ENCODE measurements around the gene TMEM89. TPM values are rescaled to one million over a fixed set of nuclear protein-coding genes. Genes with fewer than 3 reads are reported as not detected.

TMEM89 gene
- total RNA-seq, result not detected
- not detected for polyA plus RNA-seq
- long read RNA-seq, donor 1, result 0 reads
- long read RNA-seq, donor 2, result 0 reads
- long read RNA-seq, donor 3, result 0 reads

GRCh38 chr3:48621461-48621869 lies at the start of gene TMEM89:
TSS of gene TMEM89 (minus strand) at chr3:48621769. CDS start at chr3:48621756, 13 bp downstream.
- no peak within 1 kb of the TSS for H3K27ac ChIP-seq
- no peaks in the 10 kb centered on the region for H3K27me3 ChIP-seq
- no peak for TF ChIP-seq CTCF (IDR thresholded peaks at IDR 0.05)
- WGBS, 2 donors, result 95 to 96% methylated on average over 19 of the region's 19 CpGs
- ATAC-seq (peak in 1 of 8 donors; percentile 51), DNase-seq (no peak)
- no peaks in the 10 kb centered on the region for H3K4me1 ChIP-seq
- no peak within 1 kb of the TSS for H3K4me3 ChIP-seq
- H3K9me3 ChIP-seq, result peaks cover 0 to 26% (median 13%) of the 10 kb centered on the region in 11 donors
- intact Hi-C loops (cut with DNase I), result no loop called here
- peaks cover 0 to 23% (median 4%) of the 10 kb centered on the region in 9 donors for H3K36me3 ChIP-seq

- no peak for DNase-seq
- no peak overlapping the region for H3K4me3 ChIP-seq
- no peaks in the 10 kb centered on the region for H3K9me3 ChIP-seq
- peaks cover 4 to 32% (median 23%) of the 10 kb centered on the region in 9 donors for H3K4me1 ChIP-seq
- no peak for TF ChIP-seq CTCF (IDR thresholded peaks at IDR 0.05)
- peaks cover 0 to 16% (median 0%) of the 10 kb centered on the region in 9 donors for H3K36me3 ChIP-seq
- peaks cover 0 to 45% (median 14%) of the 10 kb centered on the region in 7 donors for H3K27me3 ChIP-seq
- intact Hi-C loops (cut with DNase I), result no loop called here
- no peak for ATAC-seq
- WGBS, 2 donors, result 71 to 82% methylated on average over 4 of the region's 4 CpGs
- no peak overlapping the region for H3K27ac ChIP-seq
Observed at GRCh38 chr3:48664929-48665328, 43.4 kb upstream of the TMEM89 start.

- H3K4me1 ChIP-seq, result peaks cover 4 to 32% (median 23%) of the 10 kb centered on the region in 9 donors
- 57 to 60% methylated on average over 11 of the region's 11 CpGs for WGBS, 2 donors
- peaks cover 0 to 45% (median 14%) of the 10 kb centered on the region in 7 donors for H3K27me3 ChIP-seq
- peak overlapping the region in 4 of 10 donors; percentile 79 to 90 (median 85) for H3K27ac ChIP-seq
- no peaks in the 10 kb centered on the region for H3K9me3 ChIP-seq
- H3K36me3 ChIP-seq, result peaks cover 0 to 16% (median 0%) of the 10 kb centered on the region in 9 donors
- H3K4me3 ChIP-seq, result peak overlapping the region in 7 of 10 donors; percentile 28 to 70 (median 64)
- ATAC-seq (no peak), DNase-seq (no peak)
- peak in 2 of 9 donors; percentile 7 to 10 for TF ChIP-seq CTCF (IDR thresholded peaks at IDR 0.05)
- intact Hi-C loops (cut with DNase I), result no loop called here
Observed at GRCh38 chr3:48664313-48664644, 42.7 kb upstream of the TMEM89 start.

- DNase-seq (peak; percentile 84 to 91), ATAC-seq (peak; percentile 84 to 94 (median 90))
- Histone ChIP-seq H3K36me3 (peaks cover 0 to 16% (median 0%) of the 10 kb centered on the region in 9 donors), H3K27ac (peak overlapping the region in 8 of 10 donors; percentile 52 to 90 (median 79)), H3K27me3 (peaks cover 0 to 45% (median 14%) of the 10 kb centered on the region in 7 donors), H3K9me3 (no peaks in the 10 kb centered on the region), H3K4me1 (peaks cover 4 to 32% (median 23%) of the 10 kb centered on the region in 9 donors), H3K4me3 (peak overlapping the region; percentile 28 to 70 (median 58))
- WGBS, 2 donors, result 1% methylated on average over 66 of the region's 66 CpGs
- TF ChIP-seq CTCF (IDR thresholded peaks at IDR 0.05), result peak; percentile 37 to 82 (median 74)
- intact Hi-C loops (cut with DNase I), result no loop called here
Observed at GRCh38 chr3:48663489-48664312, 42.1 kb upstream of the TMEM89 start.

Measured in heart right ventricle (tissue), 16 donors.